ENCODE measurements around the gene PTTG1IP. TPM values are rescaled to one million over a fixed set of nuclear protein-coding genes. Genes with fewer than 3 reads are reported as not detected.

Gene PTTG1IP
- total and polyA plus RNA-seq, 2 of the 13 experiments (the other 11 are each of a cell fraction or from before 2014, with no cell fraction given) = 161 to 700 TPM

GRCh38 chr21:44914176-44914874, 40.8 kb upstream of the PTTG1IP start (continued):
- TF ChIP-seq FOXK1 (CRISPR knock-in tag; IDR thresholded peaks at IDR 0.05; ENCODE audit: borderline replicate concordance, low read depth) = peak; percentile 70; the same call in 1 of the 2 replicates
- TF ChIP-seq ZNF101 (CRISPR knock-in tag; IDR thresholded peaks at IDR 0.05; ENCODE audit: borderline replicate concordance, low read depth) = no peak
- no peak for TF ChIP-seq ZNF235 (CRISPR knock-in tag; IDR thresholded peaks at IDR 0.05; ENCODE audit: borderline replicate concordance)
- TF ChIP-seq, protein P1, sequence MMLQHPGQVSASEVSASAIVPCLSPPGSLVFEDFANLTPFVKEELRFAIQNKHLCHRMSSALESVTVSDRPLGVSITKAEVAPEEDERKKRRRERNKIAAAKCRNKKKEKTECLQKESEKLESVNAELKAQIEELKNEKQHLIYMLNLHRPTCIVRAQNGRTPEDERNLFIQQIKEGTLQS (CRISPR knock-in tag; IDR thresholded peaks at IDR 0.05) = peak; percentile 84
- TF ChIP-seq U2AF2 (IDR thresholded peaks at IDR 0.05; ENCODE audit: low read depth, low read length) = no peak
- TF ChIP-seq SPEN (CRISPR knock-in tag; IDR thresholded peaks at IDR 0.05; ENCODE audit: low read depth) = 0 out of 2 replicates have a peak, but pooled peaks have one; percentile 42
- TF ChIP-seq, protein P2, sequence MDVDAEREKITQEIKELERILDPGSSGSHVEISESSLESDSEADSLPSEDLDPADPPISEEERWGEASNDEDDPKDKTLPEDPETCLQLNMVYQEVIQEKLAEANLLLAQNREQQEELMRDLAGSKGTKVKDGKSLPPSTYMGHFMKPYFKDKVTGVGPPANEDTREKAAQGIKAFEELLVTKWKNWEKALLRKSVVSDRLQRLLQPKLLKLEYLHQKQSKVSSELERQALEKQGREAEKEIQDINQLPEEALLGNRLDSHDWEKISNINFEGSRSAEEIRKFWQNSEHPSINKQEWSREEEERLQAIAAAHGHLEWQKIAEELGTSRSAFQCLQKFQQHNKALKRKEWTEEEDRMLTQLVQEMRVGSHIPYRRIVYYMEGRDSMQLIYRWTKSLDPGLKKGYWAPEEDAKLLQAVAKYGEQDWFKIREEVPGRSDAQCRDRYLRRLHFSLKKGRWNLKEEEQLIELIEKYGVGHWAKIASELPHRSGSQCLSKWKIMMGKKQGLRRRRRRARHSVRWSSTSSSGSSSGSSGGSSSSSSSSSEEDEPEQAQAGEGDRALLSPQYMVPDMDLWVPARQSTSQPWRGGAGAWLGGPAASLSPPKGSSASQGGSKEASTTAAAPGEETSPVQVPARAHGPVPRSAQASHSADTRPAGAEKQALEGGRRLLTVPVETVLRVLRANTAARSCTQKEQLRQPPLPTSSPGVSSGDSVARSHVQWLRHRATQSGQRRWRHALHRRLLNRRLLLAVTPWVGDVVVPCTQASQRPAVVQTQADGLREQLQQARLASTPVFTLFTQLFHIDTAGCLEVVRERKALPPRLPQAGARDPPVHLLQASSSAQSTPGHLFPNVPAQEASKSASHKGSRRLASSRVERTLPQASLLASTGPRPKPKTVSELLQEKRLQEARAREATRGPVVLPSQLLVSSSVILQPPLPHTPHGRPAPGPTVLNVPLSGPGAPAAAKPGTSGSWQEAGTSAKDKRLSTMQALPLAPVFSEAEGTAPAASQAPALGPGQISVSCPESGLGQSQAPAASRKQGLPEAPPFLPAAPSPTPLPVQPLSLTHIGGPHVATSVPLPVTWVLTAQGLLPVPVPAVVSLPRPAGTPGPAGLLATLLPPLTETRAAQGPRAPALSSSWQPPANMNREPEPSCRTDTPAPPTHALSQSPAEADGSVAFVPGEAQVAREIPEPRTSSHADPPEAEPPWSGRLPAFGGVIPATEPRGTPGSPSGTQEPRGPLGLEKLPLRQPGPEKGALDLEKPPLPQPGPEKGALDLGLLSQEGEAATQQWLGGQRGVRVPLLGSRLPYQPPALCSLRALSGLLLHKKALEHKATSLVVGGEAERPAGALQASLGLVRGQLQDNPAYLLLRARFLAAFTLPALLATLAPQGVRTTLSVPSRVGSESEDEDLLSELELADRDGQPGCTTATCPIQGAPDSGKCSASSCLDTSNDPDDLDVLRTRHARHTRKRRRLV (CRISPR knock-in tag; IDR thresholded peaks at IDR 0.05) = no peak

Data from HepG2 (cell line).